Right lobe of liver (tissue), 6 donors: ENCODE data around the gene TCEA3. TPM values are rescaled to one million over a fixed set of nuclear protein-coding genes. Genes with fewer than 3 reads are reported as not detected.

Experiments
- ATAC-seq, 4 donors: fragments of 200-7000 bp; cut with Tn5 transposase; one replicate each; pipeline ENCODE4 v1.9.1; 2020; ENCODE audit warnings: mild to moderate bottlenecking in 4 of 4, moderate library complexity in 4 of 4
- DNase-seq, 3 donors: peaks; one replicate each; pipeline ENCODE4 v3.0.0-alpha.2; 2020
- H3K27ac ChIP-seq, 3 donors: fragments of 200-600 bp; one replicate each; pipeline ENCODE4 v1.8.0; 2022
- H3K27me3 ChIP-seq, 2 donors: fragments of 200-600 bp; one replicate each; pipeline ENCODE4 v1.8.0; 2022
- H3K36me3 ChIP-seq, 4 donors: fragments of 200-600 bp; sonication (generic) in 1 of 4; one replicate each; pipeline versions ENCODE4 v1.5.1 to v1.8.0; 2017 to 2022; ENCODE audit warnings: control low read depth in 1 of 4
- H3K4me1 ChIP-seq, 4 donors: fragments of 200-600 bp; sonication (generic) in 1 of 4; one replicate each; pipeline versions ENCODE4 v1.5.1 to v1.8.0; 2017 to 2022; ENCODE audit warnings: control low read depth in 1 of 4
- H3K4me3 ChIP-seq, 3 donors: fragments of 200-600 bp; one replicate each; pipeline ENCODE4 v1.8.0; 2022
- H3K9me3 ChIP-seq, 4 donors: fragments of 200-600 bp; sonication (generic) in 1 of 4; one replicate each; pipeline versions ENCODE4 v1.5.1 to v1.8.0; 2017 to 2022; ENCODE audit warnings: control low read depth in 1 of 4
- POLR2A ChIP-seq: fragments of 450-650 bp; IDR thresholded peaks from one replicate; pipeline ENCODE4 v1.6.1; 2017; ENCODE audit warnings: antibody characterized with exemption, mild to moderate bottlenecking
- WGBS: methylation state at CpG from one replicate; pipeline ENCODE4 v1.1.6; 2018; ENCODE audit warnings: low coverage, low lambda C conversion rate; ENCODE audit not compliant: insufficient coverage; ENCODE audit errors: missing lambda C conversion rate; 5-methylcytosine and 5-hydroxymethylcytosine counted together
- intact Hi-C, 2 donors: fragments of 100-400 bp; cut with DNase I; formaldehyde crosslinking; loops; one replicate each; pipeline versions ENCODE4 v1.11.2 to v1.14.1; 2022
- total RNA-seq, 6 experiments: library from RNA; depleted of rRNA in 2 of 6; stranded (reverse); fragments of >200 nt in 2 of 6; fragmentation: NEBNext Ultra II Directional in 3 of 6; extraction: Animal tissue kit (Norgen Biotek cat#: 25700) in 3 of 6; gene quantifications; one replicate each; pipeline versions ENCODE4 v1.1.0 to v1.2.4, GENCODE V29; 2016 to 2023
- TF ChIP-seq, protein P1 (sequence below), 4 donors: fragments of 200-600 bp in 3 of 4; fragments of 450-650 bp in 1 of 4; IDR thresholded peaks; one replicate each; pipeline versions ENCODE4 v1.5.1 to v1.8.0; 2016 to 2022; ENCODE audit warnings: antibody characterized with exemption in 4 of 4, mild to moderate bottlenecking in 2 of 4
- donor health status: DM: no; HTN: yes; CAD: no.
- donor health status: DM: no; HTN: no; CAD: no.
- donor health status: DM: no; HTN: no; CAD: no.
- donor health status: DM: no; HTN: yes; CAD: no.
- donor health status: DM: no; HTN: yes; CAD: no.

TCEA3 gene
- total RNA-seq, 6 experiments from 2014 or later = 53.3 to 94.0 (median 63.2) TPM

DNA sequence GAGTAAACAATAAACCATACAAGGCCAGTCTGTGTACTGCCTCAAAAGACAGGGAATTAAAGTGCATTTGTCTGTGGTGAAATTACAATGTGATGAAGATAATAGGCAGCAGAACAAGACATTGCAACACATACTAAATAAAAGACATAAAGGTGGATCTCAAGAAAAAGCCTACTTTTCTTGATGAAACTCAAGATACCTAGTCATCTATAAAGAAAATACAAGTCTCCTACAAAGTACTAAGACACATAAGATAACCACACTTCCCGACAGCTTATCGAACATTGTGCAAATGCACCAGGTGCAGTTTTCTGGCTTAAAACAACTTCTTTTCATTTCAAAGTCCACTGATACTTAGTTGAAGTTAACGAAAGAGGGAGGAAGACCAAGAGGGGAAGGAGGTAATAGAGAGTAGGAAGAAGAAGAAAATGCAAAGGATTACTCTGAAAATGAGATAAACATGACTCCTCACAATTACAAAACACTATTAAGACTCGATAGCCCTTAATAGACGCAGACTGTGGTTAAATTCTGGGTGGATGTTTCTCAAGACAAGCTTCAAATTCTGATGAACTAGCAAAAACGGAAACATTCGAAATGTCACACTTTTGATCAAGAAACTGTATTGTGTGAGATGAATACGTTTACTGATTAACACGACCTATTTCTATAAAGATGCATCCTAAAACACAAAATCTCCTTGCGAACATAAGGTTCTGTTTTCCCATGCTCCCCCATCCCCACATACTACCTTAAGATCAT, 82.4 kb downstream of the TCEA3 start:
- Histone ChIP-seq H3K4me3 (peak overlapping the region; percentile 86 to 92 (median 90)), H3K9me3 (no peaks in the 10 kb centered on the region), H3K27ac (peak overlapping the region in 1 of 3 donors; percentile 5), H3K36me3 (peaks cover 0 to 8% (median 2%) of the 10 kb centered on the region in 4 donors), H3K27me3 (no peaks in the 10 kb centered on the region), H3K4me1 (peaks cover 0 to 25% (median 13%) of the 10 kb centered on the region in 4 donors)
- DNase-seq (no peak), ATAC-seq (no peak)
- WGBS = 2% methylated on average over 10 of the region's 10 CpGs
- no peak for TF ChIP-seq POLR2A
- TF ChIP-seq, protein P1, sequence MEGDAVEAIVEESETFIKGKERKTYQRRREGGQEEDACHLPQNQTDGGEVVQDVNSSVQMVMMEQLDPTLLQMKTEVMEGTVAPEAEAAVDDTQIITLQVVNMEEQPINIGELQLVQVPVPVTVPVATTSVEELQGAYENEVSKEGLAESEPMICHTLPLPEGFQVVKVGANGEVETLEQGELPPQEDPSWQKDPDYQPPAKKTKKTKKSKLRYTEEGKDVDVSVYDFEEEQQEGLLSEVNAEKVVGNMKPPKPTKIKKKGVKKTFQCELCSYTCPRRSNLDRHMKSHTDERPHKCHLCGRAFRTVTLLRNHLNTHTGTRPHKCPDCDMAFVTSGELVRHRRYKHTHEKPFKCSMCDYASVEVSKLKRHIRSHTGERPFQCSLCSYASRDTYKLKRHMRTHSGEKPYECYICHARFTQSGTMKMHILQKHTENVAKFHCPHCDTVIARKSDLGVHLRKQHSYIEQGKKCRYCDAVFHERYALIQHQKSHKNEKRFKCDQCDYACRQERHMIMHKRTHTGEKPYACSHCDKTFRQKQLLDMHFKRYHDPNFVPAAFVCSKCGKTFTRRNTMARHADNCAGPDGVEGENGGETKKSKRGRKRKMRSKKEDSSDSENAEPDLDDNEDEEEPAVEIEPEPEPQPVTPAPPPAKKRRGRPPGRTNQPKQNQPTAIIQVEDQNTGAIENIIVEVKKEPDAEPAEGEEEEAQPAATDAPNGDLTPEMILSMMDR (IDR thresholded peaks at IDR 0.05) = no peak
- intact Hi-C loops = no loop called here

DNA sequence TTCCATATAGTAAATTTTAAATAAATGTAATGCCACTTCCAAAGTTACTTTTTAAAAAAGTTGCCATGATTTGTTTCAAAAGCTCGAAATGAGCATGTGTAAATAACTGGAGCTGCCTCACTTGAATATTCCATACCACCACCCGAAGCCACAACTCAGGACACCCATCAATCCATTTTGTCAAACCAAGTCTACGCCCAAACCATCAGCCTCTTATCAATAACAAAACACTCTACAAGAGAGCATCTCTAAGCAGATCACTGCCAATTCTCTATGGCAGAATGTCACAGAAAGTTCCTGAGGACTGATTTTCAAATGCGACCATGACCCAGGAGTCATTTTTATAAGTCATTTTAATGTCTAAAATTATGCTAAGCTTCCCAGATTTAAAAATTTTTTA, 84.9 kb downstream of the TCEA3 start:
- TF ChIP-seq, protein P1 (IDR thresholded peaks at IDR 0.05) = no peak
- no peak for TF ChIP-seq POLR2A
- no peak for DNase-seq
- no peaks in the 10 kb centered on the region for H3K9me3 ChIP-seq
- no peak overlapping the region for H3K4me3 ChIP-seq
- H3K4me1 ChIP-seq = peaks cover 0 to 25% (median 13%) of the 10 kb centered on the region in 4 donors
- no peak overlapping the region for H3K27ac ChIP-seq
- WGBS = 71% methylated on average over 4 of the region's 4 CpGs
- no peak for ATAC-seq
- intact Hi-C loops = no loop called here
- H3K27me3 ChIP-seq = no peaks in the 10 kb centered on the region
- peaks cover 0 to 27% (median 13%) of the 10 kb centered on the region in 4 donors for H3K36me3 ChIP-seq

DNA sequence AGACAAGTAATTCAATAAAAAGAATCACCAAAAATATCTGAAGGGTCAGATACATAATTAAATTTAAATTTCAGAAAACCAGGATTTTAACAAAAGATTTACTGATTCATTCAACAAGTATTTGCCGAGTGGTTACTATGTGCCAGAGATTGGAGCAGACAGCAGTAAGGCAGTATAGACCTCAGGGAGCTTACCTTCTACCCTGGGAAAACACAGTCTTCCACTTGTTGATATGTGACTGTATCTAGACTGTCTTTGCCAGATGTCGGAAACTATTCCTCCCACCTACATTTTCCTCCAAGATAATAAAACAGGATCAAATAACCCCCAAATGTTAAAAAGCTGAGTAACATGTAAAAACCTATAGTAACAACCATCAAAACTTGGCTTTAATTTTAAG, 86.7 kb downstream of the TCEA3 start:
- WGBS = 88% methylated on average over 2 of the region's 2 CpGs
- TF ChIP-seq POLR2A = no peak
- TF ChIP-seq, protein P1 (IDR thresholded peaks at IDR 0.05) = no peak
- peaks cover 0 to 23% (median 13%) of the 10 kb centered on the region in 4 donors for H3K4me1 ChIP-seq
- no peak overlapping the region for H3K4me3 ChIP-seq
- ATAC-seq = no peak
- DNase-seq = no peak
- peaks cover 0 to 44% (median 18%) of the 10 kb centered on the region in 4 donors for H3K36me3 ChIP-seq
- intact Hi-C loops = no loop called here
- H3K9me3 ChIP-seq = no peaks in the 10 kb centered on the region
- no peaks in the 10 kb centered on the region for H3K27me3 ChIP-seq
- H3K27ac ChIP-seq = no peak overlapping the region

DNA sequence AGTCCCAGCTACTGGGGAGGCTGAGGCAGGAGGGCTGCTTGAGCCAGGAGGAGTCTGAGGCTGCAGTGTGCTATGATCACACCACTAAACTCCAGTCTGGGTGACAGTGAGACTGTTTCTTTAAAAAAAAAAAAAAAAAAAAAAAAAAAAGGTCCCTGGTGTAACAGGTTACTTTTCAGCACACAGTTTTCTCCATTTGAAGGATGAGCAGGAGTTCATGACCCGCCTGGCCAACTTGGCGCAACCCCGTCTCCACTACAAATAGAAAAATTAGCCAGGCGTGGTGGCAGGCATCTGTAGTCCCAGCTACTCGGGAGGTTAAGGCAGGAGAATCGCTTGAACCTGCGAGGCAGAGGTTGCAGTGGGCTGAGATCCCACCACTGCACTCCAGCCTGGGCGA, 92.8 kb downstream of the TCEA3 start:
- Histone ChIP-seq H3K36me3 (peaks cover 0 to 49% (median 26%) of the 10 kb centered on the region in 4 donors), H3K4me3 (no peak overlapping the region), H3K27ac (peak overlapping the region in 1 of 3 donors; percentile 74), H3K9me3 (no peaks in the 10 kb centered on the region), H3K27me3 (no peaks in the 10 kb centered on the region), H3K4me1 (peaks cover 0 to 16% (median 5%) of the 10 kb centered on the region in 4 donors)
- intact Hi-C loops = no loop called here
- peak; percentile 53 to 91 (median 64) for ATAC-seq
- peak in 2 of 3 donors; percentile 68 to 72 for DNase-seq
- 38% methylated on average over 8 of the region's 8 CpGs for WGBS
- no peak for TF ChIP-seq POLR2A
- TF ChIP-seq, protein P1 (IDR thresholded peaks at IDR 0.05) = no peak

Other genes with a start within 250 kb of the TCEA3 start
- gene HTR1D, start 207.2 kb downstream of the TCEA3 start, total RNA-seq = not detected
- gene HNRNPR, start 80.5 kb downstream of the TCEA3 start, total RNA-seq = 10 to 100 TPM; 27.5 to 44.2 (median 32.0) TPM
- gene ZNF436, start 54.9 kb downstream of the TCEA3 start, total RNA-seq = 1 to 10 TPM; 2.8 to 4.5 (median 3.4) TPM
- gene ASAP3, start 59.4 kb upstream of the TCEA3 start, total RNA-seq = 10 to 100 TPM; 12.3 to 22.1 (median 16.6) TPM
- 1 to 10 TPM in 1 of 6 experiments, under 1 TPM in 5; 0.18 to 1.2 (median 0.70) TPM for gene E2F2, start 106.5 kb upstream of the TCEA3 start, total RNA-seq
- 10 to 100 TPM; 12.7 to 44.6 (median 27.0) TPM for gene ID3, start 134.8 kb upstream of the TCEA3 start, total RNA-seq